ENCODE data around the gene PIM3.
A peak's percentile ranks its signal among the peaks of the same experiment; 100 is the strongest.

The PIM3 gene

DNA sequence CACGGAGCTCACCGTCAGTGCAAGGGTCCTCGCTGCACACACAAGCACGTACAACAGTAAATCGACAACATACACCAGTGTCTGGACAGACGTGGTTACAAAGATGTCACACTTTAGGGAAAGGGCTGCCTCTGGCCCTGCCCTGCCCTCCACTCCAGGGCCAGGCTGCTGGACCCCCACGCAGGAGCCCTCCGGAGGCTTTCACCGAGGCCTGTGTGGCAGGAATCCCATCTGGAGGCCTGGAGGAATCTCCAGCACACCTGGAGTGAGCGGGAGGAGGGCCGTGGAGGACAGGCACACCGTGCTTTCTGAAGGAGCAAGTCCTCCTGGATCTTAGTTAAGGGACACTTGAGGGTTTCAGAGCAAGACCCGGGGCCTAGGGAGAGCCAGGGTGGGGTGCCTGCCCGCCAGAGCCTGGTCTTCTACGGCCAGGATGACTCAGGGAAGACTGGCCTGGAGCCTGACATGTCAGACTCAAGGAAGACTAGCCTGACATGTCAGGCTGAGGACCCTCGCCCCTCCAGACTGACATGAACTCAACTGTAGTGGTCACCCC is 2.1 kb upstream of the PIM3 start:
- Histone ChIP-seq H3K27me3 (replicated peaks; ENCODE audit: control insufficient read depth, insufficient read depth, low read length) (no peaks in the 10 kb centered on the region), H3K4me3 (replicated peaks; ENCODE audit: low read depth, low read length) (no peak overlapping the region), H3K36me3 (ENCODE audit: control insufficient read depth, insufficient read depth, low read length) (peaks cover 7% of the 10 kb centered on the region)
- TF ChIP-seq, protein P1, sequence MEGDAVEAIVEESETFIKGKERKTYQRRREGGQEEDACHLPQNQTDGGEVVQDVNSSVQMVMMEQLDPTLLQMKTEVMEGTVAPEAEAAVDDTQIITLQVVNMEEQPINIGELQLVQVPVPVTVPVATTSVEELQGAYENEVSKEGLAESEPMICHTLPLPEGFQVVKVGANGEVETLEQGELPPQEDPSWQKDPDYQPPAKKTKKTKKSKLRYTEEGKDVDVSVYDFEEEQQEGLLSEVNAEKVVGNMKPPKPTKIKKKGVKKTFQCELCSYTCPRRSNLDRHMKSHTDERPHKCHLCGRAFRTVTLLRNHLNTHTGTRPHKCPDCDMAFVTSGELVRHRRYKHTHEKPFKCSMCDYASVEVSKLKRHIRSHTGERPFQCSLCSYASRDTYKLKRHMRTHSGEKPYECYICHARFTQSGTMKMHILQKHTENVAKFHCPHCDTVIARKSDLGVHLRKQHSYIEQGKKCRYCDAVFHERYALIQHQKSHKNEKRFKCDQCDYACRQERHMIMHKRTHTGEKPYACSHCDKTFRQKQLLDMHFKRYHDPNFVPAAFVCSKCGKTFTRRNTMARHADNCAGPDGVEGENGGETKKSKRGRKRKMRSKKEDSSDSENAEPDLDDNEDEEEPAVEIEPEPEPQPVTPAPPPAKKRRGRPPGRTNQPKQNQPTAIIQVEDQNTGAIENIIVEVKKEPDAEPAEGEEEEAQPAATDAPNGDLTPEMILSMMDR (IDR thresholded peaks at IDR 0.05; ENCODE audit: insufficient read depth, low read length, poor library complexity, severe bottlenecking): no peak
- no peak for DNase-seq (ENCODE audit: extremely low read depth, insufficient read length)

DNA sequence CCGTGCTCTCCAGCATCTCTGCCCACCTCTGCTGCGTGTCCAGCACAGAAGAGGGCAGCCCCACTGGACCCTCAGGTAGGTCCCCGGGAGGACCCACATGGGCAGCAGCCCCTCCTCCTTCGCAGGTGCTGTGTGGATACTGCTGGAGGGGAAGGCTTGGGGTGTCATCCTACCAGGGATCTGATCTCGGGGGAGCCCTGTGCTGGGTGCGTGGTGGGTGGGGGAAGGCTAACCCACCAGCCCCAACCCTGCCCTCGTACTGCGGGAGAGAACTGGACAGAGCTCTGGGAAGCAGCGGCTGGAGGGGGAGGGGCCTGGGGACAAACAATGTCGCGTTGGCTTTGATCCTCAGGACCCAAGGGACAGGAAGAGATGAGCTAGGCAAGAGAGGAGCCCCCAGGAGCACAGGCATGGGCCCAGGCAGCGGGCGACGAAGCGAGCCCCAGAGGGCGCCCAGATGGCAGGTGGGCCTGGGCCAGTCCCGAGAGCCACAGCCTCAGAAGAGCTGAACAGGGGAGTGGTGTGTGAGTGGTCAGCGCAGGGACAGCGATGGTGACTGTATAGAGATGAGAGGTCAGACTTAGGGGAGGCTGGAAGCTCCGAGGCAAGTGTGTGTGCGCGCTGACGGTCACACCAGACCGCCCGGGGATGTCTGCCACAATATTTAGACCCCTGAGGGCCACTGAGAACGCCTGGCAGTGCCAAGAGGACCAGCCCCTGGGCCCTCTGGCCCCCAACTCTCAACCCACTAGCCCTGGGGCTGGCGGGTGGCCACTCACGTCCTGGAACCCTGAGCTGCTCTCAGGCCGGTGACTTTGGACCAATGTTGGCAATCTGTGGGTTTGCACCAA is 1.4 kb upstream of the PIM3 start:
- Histone ChIP-seq H3K27me3 (replicated peaks; ENCODE audit: control insufficient read depth, insufficient read depth, low read length) (no peaks in the 10 kb centered on the region), H3K4me3 (replicated peaks; ENCODE audit: low read depth, low read length) (peak overlapping the region; percentile 62), H3K36me3 (ENCODE audit: control insufficient read depth, insufficient read depth, low read length) (peaks cover 9% of the 10 kb centered on the region)
- no peak for DNase-seq (ENCODE audit: extremely low read depth, insufficient read length)
- TF ChIP-seq, protein P1 (IDR thresholded peaks at IDR 0.05; ENCODE audit: insufficient read depth, low read length, poor library complexity, severe bottlenecking): no peak

DNA sequence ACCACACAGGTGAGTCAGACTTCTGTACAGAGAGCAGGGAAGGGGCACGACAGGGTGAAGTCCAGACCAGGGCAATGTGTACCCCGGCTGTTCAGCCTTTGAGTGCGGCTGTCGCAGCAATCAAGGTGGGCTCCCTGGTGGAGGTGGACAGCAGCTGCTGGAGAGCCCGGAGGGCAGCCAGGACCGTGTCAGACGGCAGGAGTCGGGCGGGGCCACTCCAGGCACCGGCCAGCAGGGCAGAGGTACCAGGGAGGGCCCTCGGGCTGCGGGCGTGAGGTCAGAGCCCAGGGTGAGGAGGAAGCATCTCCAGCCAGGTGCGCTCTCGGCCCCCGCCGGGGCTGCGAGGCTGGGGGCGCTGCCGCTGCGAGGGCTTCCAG is 802 bp upstream of the PIM3 start:
- no peak for DNase-seq (ENCODE audit: extremely low read depth, insufficient read length)
- Histone ChIP-seq H3K4me3 (replicated peaks; ENCODE audit: low read depth, low read length) (peak overlapping the region; percentile 62), H3K27me3 (replicated peaks; ENCODE audit: control insufficient read depth, insufficient read depth, low read length) (no peaks in the 10 kb centered on the region), H3K36me3 (ENCODE audit: control insufficient read depth, insufficient read depth, low read length) (peaks cover 13% of the 10 kb centered on the region)
- TF ChIP-seq, protein P1 (IDR thresholded peaks at IDR 0.05; ENCODE audit: insufficient read depth, low read length, poor library complexity, severe bottlenecking): no peak

DNA sequence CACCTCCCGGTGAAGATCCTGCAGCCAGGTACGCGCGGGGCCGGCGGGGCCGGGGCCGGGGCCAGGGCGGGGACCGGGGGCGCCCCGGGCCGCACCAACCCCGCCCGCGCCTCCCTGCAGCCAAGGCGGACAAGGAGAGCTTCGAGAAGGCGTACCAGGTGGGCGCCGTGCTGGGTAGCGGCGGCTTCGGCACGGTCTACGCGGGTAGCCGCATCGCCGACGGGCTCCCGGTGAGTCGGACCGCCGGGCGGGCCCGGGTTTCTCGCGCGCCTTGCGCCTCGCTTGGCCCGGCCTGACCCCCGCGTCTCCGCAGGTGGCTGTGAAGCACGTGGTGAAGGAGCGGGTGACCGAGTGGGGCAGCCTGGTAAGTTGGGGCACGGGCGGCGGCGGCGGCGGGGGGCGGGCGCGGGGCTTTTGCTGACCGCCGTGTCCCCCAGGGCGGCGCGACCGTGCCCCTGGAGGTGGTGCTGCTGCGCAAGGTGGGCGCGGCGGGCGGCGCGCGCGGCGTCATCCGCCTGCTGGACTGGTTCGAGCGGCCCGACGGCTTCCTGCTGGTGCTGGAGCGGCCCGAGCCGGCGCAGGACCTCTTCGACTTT is 531 bp downstream of the PIM3 start:
- TF ChIP-seq, protein P1 (IDR thresholded peaks at IDR 0.05; ENCODE audit: insufficient read depth, low read length, poor library complexity, severe bottlenecking): no peak

DNA sequence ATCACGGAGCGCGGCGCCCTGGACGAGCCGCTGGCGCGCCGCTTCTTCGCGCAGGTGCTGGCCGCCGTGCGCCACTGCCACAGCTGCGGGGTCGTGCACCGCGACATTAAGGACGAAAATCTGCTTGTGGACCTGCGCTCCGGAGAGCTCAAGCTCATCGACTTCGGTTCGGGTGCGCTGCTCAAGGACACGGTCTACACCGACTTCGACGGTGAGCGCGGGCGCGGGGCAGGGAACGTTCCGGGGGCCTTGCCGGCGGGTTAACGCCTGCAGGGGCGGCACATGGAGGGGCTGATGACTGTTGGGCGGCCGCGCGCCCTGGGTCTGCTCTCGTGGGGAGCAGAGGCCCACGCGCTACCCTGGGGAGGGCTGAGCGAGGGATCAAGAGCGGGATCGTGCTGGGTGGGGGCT is 1.0 kb downstream of the PIM3 start:
- peak; percentile 74 for DNase-seq (ENCODE audit: extremely low read depth, insufficient read length)
- no peaks in the 10 kb centered on the region for H3K27me3 ChIP-seq (replicated peaks; ENCODE audit: control insufficient read depth, insufficient read depth, low read length)
- H3K4me3 ChIP-seq (replicated peaks; ENCODE audit: low read depth, low read length): peak overlapping the region; percentile 70
- TF ChIP-seq, protein P1 (IDR thresholded peaks at IDR 0.05; ENCODE audit: insufficient read depth, low read length, poor library complexity, severe bottlenecking): no peak
- H3K36me3 ChIP-seq (ENCODE audit: control insufficient read depth, insufficient read depth, low read length): peaks cover 13% of the 10 kb centered on the region

More for the DNA sequence above, 531 bp downstream of the PIM3 start:
- H3K4me3 ChIP-seq (replicated peaks; ENCODE audit: low read depth, low read length): peak overlapping the region; percentile 70
- no peak for DNase-seq (ENCODE audit: extremely low read depth, insufficient read length)
- H3K27me3 ChIP-seq (replicated peaks; ENCODE audit: control insufficient read depth, insufficient read depth, low read length): no peaks in the 10 kb centered on the region
- H3K36me3 ChIP-seq (ENCODE audit: control insufficient read depth, insufficient read depth, low read length): peaks cover 13% of the 10 kb centered on the region

Measured in GM06990 (cell line).